SW 1271 (cell line): ENCODE results near the gene CLMN.

Experiments
- DNase-seq, 2 experiments: peaks; one replicate each; lab custom pipeline; 2025; lab: John Stamatoyannopoulos, UW

The CLMN gene

DNA sequence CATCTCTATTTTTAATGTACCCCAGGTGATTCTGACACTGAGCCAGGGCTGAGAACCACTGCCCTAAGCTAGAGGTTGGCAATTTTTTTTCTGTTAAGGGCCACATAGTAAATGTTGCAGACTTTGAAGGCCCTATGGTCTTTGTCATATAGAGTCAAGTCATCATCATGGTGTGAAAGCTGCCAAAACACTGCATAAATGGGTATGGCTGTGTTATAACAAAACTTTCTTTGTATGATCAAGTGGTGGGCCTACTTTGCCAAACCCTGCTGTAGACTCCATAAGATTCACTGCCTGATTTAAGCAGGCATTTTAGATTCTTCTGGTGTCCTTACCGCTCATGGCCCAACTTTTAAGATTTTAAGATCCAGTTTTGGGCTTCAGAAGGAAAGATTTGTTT lies 76.8 kb downstream of the CLMN start:
- DNase-seq, result no peak

DNA sequence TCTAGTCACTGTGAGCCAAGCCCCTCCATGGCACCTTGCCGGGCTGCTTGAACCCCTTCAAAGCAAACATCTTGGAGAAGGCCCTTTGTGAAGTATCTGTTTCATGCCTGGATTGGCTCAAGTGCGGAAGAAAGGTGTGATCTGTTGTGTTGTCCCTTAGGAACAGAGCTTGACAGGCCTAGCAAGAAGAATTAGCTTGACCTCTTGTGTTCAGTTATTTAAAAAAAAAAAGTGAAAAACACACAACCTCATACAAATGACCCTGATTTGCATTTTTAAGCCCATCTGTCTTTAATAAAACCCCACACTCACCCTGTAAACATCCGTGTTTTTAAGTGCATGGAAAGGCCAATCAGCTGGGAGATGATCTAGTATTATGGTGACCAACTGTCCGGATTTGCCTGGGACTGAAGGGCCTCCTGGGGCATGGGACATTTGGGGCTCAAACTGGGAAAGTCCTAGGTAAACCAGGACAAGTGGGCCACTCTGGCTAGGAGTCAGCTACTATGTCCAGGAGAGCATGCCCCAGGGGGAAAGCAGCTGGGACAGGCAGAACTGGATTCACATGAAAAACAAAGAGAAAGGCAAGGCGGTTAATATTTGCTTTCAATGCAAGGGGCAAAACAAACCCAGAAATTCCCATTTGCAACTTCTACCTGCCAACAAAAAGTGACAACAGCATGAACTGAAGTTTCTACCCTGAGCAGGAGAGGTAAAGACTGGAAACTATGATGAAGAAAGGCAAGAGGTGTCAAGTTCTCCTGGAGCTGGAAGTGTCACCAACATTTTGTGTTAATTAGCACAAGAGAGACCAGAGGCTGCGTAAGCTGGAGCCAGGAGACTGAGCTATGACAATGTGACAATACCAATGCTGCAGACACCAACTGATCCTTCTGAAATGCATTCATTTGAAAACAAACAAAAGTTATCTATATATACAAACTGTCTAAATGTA lies 78.6 kb downstream of the CLMN start:
- DNase-seq, result no peak

DNA sequence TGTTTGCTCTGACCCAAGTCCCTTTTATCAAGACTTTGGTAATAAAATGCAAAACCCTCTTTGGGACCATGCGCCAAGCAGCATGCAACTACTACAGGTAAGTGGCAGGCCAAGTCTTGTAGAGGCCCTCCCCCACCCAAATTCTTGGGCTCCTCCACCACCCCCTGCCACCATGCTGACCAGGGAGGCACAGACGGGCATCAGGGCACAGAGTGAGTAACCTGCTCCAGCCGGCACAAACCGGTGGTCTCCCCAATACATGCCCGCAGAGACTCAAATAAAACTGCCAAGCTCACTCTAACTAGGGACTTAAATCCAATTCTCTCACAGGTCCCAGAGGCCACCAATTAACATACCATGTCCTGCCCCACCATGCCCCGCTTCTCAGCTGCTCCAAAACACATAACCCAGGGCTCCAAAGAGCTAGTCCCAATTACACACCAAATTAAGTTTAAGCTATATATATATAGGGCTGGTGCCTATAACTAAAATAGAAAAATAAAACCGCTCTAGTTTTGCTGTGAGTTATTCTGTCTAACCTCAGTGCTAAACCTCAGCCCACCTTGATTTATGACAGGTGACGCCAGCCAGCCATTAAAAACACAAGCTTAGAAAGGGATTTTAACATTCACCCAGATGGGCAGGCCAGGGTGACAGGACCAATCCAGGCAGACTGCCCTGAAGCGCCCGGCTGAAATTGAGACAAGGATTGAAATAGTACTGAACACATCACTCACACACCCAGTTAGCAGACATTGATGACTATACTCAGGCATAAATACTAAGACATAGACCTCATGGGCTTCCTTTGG lies 81.0 kb downstream of the CLMN start:
- no peak for DNase-seq

- no peak for DNase-seq
Measured at GRCh38 chr14:95237958-95238340, 81.8 kb downstream of the CLMN start.

- DNase-seq, result no peak
Measured at GRCh38 chr14:95237121-95237957, 82.4 kb downstream of the CLMN start.

GRCh38 chr14:95236221-95236620 lies 83.5 kb downstream of the CLMN start:
- no peak for DNase-seq

DNA sequence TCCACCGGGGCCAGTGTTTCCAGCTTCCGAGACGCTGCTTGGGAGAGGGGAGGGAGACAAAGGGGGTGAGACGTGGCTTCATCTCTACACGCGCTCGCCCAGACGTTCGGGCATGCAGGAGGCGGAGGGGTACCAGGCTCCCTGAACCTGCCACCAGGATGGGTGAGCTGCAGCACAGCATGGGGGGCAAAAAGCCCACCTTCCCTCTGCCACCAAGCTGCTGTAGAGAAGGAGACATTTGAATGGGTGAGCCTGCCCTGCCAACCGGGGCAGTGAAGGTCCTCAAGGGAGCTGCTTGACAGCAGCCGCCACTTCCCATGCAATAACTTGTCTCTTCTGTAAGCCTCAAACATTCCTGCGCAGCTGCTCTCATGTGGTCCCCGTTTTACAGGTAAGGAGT lies 83.9 kb downstream of the CLMN start:
- DNase-seq, result no peak

GRCh38 chr14:95235351-95235750 lies 84.4 kb downstream of the CLMN start:
- no peak for DNase-seq

DNA sequence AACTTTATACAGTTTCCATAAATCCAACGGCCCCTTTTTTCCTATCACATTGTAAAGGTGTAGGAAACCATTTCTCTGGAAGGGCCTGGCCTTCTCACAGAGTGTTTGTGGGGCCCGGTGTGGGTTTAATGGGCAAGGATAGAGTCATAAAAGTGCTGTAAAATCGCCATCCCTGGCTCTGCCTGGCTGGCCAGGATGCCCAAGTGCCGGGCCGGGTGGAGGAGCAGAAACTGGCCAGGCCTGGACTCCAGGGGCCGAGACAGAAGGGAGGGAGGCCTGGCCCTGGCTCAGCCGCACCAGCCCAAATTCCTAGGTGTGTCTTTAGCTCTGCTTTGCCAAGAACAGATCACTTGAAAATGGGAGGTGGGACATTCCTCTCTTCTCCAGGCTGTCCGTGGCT lies 85.3 kb downstream of the CLMN start:
- DNase-seq, result no peak

DNA sequence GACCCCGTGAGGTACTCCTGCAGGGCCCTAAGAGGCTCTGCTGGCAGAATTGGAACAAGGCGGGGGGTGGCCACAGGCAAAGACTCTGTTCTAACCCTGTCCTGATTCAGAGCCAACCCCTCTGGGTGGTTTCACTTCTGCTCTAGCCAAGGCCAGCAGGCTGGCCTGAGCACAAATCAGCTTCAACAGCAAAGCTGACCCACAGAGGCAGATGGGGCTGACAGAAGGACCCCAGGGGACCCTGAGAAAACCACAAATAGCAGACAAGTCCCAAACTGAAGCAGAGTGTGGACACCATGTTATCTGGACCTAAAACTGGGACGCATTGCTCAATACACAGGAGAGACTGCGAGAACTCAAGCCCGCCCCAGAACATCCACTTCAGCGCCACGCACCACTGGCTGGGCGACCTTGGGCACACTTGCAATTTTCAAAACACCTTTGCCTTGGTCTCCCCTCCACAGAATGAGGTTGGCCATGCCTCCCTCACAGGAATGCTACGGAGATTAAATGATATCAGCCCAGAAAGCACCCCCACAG lies 85.9 kb downstream of the CLMN start:
- no peak for DNase-seq

GRCh38 chr14:95232894-95233584 lies 86.7 kb downstream of the CLMN start:
- no peak for DNase-seq

DNA sequence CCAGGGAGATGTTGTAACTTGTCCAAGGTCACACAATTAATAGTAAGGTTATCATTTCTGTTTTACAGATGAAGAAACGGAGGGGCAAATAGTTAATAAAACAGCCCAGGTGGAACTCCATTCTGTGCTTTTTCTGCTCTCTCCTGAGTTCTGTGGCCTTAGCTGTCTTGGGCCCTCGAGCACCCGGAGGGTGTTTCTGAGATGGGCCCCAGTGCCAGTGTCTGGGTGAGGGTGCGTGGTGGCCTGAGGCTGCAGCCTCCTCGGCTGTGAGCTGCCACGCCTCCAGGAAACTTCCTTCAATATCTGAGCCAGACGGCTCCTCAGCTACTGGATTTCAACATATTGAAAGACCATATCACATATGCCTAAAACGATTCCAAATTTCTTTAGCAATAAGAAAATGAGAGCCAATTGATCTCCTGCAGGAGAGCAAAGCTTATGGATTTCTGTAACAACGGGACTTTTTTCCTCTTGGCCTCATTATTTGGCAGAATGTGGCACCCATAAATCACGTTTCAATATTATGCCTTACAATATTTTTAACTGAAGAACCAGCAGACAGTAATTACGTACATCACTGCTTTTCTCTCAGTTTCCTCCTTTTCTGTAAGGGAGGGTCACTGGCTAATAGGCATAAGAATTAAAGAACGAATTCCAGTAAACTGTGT lies 87.6 kb downstream of the CLMN start:
- DNase-seq, result no peak

DNA sequence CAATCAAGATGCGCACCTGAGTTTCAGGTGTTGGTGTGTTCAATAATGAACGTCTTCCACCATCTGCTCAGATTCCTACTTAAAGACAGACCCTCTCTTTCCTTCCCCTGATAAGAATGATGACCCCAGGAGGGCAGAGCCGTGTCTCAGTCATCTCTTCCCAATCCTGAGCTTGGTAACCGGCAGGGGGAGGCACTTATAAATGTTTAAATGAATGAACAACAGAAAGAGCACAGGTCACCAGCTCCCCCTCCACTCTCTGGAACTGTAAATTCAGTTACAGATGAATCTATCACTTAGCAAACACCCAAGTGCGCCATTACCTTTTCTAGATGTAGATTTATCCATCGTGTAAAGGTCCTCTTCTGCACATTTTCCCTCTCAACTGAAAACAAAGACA lies 90.0 kb downstream of the CLMN start:
- DNase-seq, result no peak

DNA sequence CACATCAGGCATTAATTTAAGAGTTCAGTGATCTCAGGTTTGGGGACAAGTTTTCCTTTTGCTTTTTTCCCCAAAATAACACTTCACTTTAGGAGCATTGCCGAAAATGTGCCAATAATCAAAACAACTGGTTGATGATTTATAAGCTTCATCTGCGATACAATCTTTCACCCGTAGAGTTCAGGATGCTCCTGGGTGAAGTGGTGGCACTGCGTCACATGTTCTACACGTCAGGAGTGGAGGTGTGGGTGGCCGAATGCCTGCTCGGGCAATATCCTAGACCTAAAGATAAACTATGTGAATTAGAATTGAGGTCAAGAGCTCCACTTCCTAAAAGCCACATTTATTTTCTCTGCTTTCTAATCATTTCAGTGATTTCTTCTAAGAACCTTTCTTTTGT lies 91.5 kb downstream of the CLMN start:
- DNase-seq, result no peak

- no peak for DNase-seq
Measured at GRCh38 chr14:95227279-95227860, 92.3 kb downstream of the CLMN start.

DNA sequence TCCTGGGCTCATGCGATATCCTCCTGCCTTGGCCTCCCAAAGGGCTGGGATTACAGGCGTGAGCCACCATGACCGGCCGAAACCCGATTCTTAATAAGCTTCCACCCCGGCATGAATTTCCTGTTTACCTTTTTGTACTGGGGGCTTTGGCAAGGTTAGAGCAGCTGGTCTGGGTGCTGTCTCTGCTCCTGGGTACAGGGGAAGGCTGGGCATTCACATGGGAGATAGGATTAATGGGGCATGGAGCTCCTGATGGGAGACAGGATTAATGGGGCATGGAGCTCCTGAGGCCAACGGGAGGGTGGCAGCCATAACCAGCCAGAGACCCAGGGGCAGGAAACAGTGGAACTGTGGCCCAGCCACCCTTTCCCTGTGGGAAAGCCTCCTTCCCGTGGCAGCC lies 92.9 kb downstream of the CLMN start:
- DNase-seq, result no peak

GRCh38 chr14:95225251-95225887 lies 94.3 kb downstream of the CLMN start:
- DNase-seq, result no peak

DNA sequence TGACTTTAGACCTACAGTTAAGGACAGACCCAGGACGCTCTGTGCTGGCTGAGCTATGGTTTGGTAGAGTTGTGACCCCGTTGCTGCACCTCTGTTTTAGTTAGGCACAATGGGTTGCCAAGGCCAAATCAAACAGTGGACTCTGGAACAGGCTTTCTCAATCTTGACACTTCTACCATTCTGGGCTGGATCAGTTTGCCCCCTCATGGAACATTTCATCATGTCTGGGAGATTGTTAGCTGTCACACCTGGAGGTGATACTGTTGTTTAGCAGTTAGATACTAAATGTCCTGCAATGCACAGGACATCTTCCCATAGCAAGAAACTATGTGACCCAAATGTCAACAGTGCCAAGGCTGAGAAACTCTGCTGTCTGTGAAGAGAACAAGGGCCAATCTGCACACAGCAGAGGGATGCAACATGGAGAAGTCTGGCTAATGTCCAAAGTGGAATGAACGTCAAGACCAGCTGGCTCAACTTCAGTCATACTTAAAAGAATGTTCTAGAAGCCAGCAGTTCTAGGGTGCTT lies 96.8 kb downstream of the CLMN start:
- no peak for DNase-seq

GRCh38 chr14:95222151-95222631 lies 97.5 kb downstream of the CLMN start:
- no peak for DNase-seq
